Thoracic aorta (tissue), 2 donors: ENCODE measurements around the gene RFPL4AL1. TPM values are rescaled to one million over a fixed set of nuclear protein-coding genes. Genes with fewer than 3 reads are reported as not detected.
"Not testable (repeated sequence)": the region's sequence is repeated elsewhere in the genome, so short reads cannot be mapped to it uniquely, and the experiment has no call there.

Experiments used
- ATAC-seq: fragments of 150-250 bp; one replicate; pipeline ENCODE4 v1.8.0; 2017; ENCODE audit warnings: low read depth; ENCODE audit not compliant: insufficient number of reproducible peaks, low FRiP score
- DNase-seq: peaks from one replicate; pipeline ENCODE4 v3.0.0-alpha.2; 2020; ENCODE audit warnings: low spot score
- H3K27ac ChIP-seq, 2 donors: fragments of 200-600 bp; sonication (generic); 1 replicate in 1 of 2; 2 replicates in 1 of 2; pipeline ENCODE4 v1.5.1; 2016; ENCODE audit warnings: mild to moderate bottlenecking in 2 of 2, moderate library complexity in 2 of 2
- H3K27me3 ChIP-seq: fragments of 200-600 bp; sonication (generic); replicated peaks from 2 replicates; pipeline ENCODE4 v1.6.0; 2016; ENCODE audit warnings: mild to moderate bottlenecking; ENCODE audit not compliant: insufficient read depth
- H3K36me3 ChIP-seq: fragments of 200-600 bp; sonication (generic); one replicate; pipeline ENCODE4 v1.5.1; 2016
- H3K4me1 ChIP-seq, 2 donors: fragments of 200-600 bp; sonication (generic); 1 replicate in 1 of 2; 2 replicates in 1 of 2; pipeline versions ENCODE4 v1.5.1 to v1.6.0; 2016; ENCODE audit warnings: low read depth in 2 of 2, mild to moderate bottlenecking in 1 of 2; ENCODE audit not compliant: control insufficient read depth in 1 of 2
- H3K4me3 ChIP-seq: fragments of 200-600 bp; sonication (generic); 2 replicates; pipeline ENCODE4 v1.5.1; 2016; ENCODE audit warnings: mild to moderate bottlenecking
- H3K9me3 ChIP-seq: fragments of 200-600 bp; sonication (generic); 2 replicates; pipeline ENCODE4 v1.5.1; 2016
- total RNA-seq, 2 donors: library from RNA; depleted of rRNA; stranded (reverse); fragments of >200 nt; gene quantifications; one replicate each; pipeline versions ENCODE4 v1.1.0 to v1.2.3, GENCODE V29; 2016
- TF ChIP-seq, protein P1 (sequence below): fragments of 200-600 bp; sonication (generic); IDR thresholded peaks from one replicate; pipeline ENCODE4 v1.5.1; 2019; ENCODE audit warnings: antibody characterized with exemption

Gene RFPL4AL1
- not detected for total RNA-seq

GRCh38 chr19:55768818-55769217 lies at the start of gene RFPL4AL1:
Gene RFPL4AL1 (plus strand): TSS chr19:55769118. CDS start chr19:55771805, 2,687 bp downstream.
- not testable (repeated sequence) for H3K4me1 ChIP-seq, H3K27ac ChIP-seq, H3K36me3 ChIP-seq, H3K4me3 ChIP-seq, H3K9me3 ChIP-seq, H3K27me3 ChIP-seq, DNase-seq, ATAC-seq

DNA sequence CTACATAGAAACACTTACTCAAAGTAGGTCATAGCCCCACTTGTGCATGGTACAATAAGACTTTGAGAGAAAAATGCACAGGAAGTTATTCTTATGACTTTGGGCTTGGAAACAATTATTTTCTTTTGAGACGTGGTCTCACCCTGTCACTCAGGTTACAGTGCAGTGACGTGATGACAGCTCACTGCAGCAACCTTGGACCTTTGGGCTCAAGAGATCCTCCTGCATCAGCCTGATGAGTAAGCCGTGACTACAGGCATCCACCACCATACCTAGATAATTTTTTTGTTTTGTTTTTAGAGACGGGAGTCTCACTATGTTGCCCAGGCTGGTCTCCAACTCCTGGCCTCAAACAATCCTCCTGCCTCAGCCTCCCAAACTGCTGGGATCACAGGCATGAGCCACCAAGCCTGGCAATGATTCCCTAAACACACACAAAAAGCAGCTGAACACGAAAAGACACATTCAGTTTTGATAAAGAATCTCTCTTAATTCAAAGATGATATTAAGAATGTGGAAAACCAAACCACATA lies 48.6 kb upstream of the RFPL4AL1 start:
- TF ChIP-seq, protein P1, sequence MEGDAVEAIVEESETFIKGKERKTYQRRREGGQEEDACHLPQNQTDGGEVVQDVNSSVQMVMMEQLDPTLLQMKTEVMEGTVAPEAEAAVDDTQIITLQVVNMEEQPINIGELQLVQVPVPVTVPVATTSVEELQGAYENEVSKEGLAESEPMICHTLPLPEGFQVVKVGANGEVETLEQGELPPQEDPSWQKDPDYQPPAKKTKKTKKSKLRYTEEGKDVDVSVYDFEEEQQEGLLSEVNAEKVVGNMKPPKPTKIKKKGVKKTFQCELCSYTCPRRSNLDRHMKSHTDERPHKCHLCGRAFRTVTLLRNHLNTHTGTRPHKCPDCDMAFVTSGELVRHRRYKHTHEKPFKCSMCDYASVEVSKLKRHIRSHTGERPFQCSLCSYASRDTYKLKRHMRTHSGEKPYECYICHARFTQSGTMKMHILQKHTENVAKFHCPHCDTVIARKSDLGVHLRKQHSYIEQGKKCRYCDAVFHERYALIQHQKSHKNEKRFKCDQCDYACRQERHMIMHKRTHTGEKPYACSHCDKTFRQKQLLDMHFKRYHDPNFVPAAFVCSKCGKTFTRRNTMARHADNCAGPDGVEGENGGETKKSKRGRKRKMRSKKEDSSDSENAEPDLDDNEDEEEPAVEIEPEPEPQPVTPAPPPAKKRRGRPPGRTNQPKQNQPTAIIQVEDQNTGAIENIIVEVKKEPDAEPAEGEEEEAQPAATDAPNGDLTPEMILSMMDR: no peak
- H3K27me3 ChIP-seq: no peaks in the 10 kb centered on the region
- no peaks in the 10 kb centered on the region for H3K9me3 ChIP-seq
- DNase-seq (no peak), ATAC-seq (no peak)
- H3K27ac ChIP-seq: no peak overlapping the region
- no peak overlapping the region for H3K4me3 ChIP-seq
- H3K36me3 ChIP-seq: no peaks in the 10 kb centered on the region
- H3K4me1 ChIP-seq: no peaks in the 10 kb centered on the region

DNA sequence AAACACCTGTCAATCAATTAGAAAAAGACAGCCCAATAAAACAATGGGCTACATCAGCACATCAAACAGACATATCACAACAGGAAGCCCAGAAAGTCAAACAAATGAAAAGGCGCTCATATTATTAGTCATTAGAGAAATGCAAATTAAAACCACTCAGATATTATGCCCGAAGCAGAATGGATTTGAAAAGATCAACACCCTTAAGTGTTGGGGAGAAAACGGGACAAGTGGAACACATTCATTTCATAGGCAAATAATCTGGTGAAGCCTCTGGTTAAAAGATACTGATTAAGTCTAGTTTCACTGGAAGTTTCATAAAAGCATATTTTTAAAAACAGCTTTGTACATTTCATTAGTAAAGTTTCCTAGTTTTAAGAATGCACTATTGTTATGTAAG lies 48.1 kb upstream of the RFPL4AL1 start:
- no peaks in the 10 kb centered on the region for H3K36me3 ChIP-seq
- H3K27ac ChIP-seq: no peak overlapping the region
- no peaks in the 10 kb centered on the region for H3K9me3 ChIP-seq
- H3K4me3 ChIP-seq: no peak overlapping the region
- TF ChIP-seq, protein P1: no peak
- ATAC-seq (no peak), DNase-seq (no peak)
- no peaks in the 10 kb centered on the region for H3K27me3 ChIP-seq
- no peaks in the 10 kb centered on the region for H3K4me1 ChIP-seq

DNA sequence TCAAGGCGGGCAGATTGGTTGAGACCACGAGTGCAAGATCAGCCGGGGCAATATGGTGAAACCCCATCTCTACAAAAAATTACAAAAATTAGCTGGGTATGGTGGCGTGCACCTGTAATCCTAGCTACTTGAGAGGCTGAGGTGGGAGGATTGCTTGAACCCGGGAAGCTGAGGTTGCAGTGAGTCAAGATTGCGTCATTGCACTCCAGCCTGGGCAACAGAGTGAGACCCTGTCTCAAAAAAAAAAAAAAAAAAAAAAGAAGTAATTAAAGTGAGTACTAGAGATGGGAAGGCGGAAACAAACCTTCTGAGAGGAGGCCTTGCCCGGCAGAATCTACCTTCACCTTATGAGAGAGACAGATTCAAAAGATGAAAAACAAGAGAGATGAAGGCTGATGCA lies 45.4 kb upstream of the RFPL4AL1 start:
- H3K9me3 ChIP-seq: no peaks in the 10 kb centered on the region
- no peak overlapping the region for H3K27ac ChIP-seq
- H3K4me3 ChIP-seq: no peak overlapping the region
- ATAC-seq: no peak
- H3K4me1 ChIP-seq: no peaks in the 10 kb centered on the region
- TF ChIP-seq, protein P1: no peak
- no peak for DNase-seq
- no peaks in the 10 kb centered on the region for H3K27me3 ChIP-seq
- H3K36me3 ChIP-seq: no peaks in the 10 kb centered on the region

DNA sequence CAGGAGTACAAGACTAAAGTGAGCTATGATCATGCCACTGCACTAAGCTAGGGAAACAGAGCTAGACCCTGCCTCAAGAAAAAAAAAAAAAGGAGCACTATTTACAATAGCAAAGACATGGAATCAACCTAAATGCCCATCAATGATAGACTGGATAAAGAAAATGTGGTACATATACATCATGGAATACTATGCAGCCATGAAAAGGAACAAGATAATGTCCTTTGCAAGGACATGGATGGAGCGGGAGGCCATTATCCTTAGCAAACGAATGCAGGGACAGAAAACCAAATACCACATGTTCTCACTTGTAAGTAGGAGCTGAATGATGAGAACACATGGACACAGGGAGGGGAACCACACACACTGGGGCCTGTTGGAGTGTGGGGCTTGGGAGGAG lies 38.5 kb upstream of the RFPL4AL1 start:
- H3K27me3 ChIP-seq, DNase-seq, H3K36me3 ChIP-seq, ATAC-seq, H3K4me1 ChIP-seq, H3K27ac ChIP-seq, H3K9me3 ChIP-seq, H3K4me3 ChIP-seq: not testable (repeated sequence)

DNA sequence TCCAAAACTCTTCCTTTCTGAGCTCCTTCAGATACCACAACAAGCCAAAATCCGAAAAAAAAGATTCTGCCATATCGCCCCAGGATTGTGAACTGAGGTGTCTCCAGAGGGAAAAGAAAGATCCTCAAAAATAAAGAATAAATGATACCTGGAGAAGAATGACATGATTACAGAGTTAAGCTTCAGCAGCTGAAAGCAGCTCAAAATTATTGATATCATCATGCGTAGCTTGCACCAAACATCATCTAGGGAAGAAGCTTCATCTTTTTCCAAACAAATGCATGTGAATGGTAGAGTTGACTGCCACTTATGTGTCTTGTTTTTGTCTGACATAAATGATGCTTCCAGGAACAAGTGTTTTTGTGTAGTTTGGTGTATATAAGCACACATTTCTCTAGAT lies 30.6 kb upstream of the RFPL4AL1 start, which contains the start of gene NLRP9:
TSS of gene NLRP9 (minus strand) at position 101 of the 400 bp plus-strand sequence. CDS start at position 73, 28 bp downstream.
- Histone ChIP-seq H3K9me3 (no peaks in the 10 kb centered on the region), H3K27ac (no peak within 1 kb of the TSS), H3K4me1 (no peaks in the 10 kb centered on the region), H3K36me3 (no peaks in the 10 kb centered on the region), H3K4me3 (no peak within 1 kb of the TSS), H3K27me3 (no peaks in the 10 kb centered on the region)
- ATAC-seq (no peak), DNase-seq (no peak)
- TF ChIP-seq, protein P1: no peak
